Measurements from ENCODE around the gene RPL22.

DNA sequence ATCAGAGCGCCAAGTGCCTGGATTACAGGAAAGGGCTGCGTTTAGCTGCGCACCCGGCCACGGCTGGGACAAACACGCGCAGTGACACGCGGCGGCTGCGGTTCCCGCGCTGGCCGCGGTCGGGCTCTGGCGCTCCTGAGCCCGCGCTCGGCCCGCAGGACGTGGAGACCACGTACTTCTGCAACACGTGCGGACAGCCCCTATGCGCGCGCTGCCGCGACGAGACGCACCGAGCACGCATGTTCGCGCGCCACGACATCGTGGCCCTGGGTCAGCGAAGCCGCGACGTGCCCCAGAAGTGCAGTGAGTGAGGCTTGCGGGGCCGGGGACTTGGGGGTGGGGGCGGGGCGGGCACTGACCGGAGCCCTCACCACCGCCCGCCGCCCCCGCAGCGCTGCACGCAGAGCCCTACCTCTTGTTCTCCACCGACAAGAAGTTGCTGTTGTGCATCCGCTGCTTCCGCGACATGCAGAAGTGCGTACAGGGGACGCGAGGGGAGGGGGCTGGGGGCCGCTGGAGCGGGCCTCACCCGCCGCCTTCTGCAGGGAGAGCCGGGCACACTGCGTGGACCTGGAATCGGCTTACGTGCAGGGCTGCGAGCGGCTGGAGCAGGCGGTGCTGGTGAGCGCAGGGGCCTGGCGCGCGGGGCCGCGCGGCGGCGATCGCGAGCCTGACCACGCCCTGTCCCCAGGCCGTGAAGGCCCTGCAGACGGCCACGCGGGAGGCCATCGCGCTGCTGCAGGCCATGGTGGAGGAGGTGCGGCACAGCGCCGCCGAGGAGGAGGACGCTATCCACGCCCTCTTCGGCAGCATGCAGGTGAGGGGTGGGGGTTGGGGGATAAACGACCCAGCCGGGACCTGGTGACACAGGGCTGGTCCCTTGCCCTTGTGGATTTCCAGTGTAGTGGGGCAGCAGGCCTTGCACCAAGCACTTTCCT is 9.6 kb upstream of the RPL22 start:
- TF ChIP-seq, protein P1, sequence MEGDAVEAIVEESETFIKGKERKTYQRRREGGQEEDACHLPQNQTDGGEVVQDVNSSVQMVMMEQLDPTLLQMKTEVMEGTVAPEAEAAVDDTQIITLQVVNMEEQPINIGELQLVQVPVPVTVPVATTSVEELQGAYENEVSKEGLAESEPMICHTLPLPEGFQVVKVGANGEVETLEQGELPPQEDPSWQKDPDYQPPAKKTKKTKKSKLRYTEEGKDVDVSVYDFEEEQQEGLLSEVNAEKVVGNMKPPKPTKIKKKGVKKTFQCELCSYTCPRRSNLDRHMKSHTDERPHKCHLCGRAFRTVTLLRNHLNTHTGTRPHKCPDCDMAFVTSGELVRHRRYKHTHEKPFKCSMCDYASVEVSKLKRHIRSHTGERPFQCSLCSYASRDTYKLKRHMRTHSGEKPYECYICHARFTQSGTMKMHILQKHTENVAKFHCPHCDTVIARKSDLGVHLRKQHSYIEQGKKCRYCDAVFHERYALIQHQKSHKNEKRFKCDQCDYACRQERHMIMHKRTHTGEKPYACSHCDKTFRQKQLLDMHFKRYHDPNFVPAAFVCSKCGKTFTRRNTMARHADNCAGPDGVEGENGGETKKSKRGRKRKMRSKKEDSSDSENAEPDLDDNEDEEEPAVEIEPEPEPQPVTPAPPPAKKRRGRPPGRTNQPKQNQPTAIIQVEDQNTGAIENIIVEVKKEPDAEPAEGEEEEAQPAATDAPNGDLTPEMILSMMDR (IDR thresholded peaks at IDR 0.05): peak; percentile 36 to 64 (median 48)
- TF ChIP-seq EP300 (IDR thresholded peaks at IDR 0.05) (no peak), POLR2A (IDR thresholded peaks at IDR 0.05) (no peak)

Measured in tibial nerve (tissue), 4 donors.